Measurements from ENCODE around the gene FIBCD1.
A peak's percentile ranks its signal among the peaks of the same experiment; 100 is the strongest.

Gene FIBCD1

GRCh38 chr9:130938652-130939404 is at the start of gene FIBCD1:
TSS of gene FIBCD1 (minus strand) at chr9:130939247. CDS start at chr9:130938607, 640 bp downstream.
- peak; percentile 64 for TF ChIP-seq CTCF (IDR thresholded peaks at IDR 0.05; ENCODE audit: borderline replicate concordance, insufficient read depth, low read depth, low read length)
- H3K4me3 ChIP-seq (ENCODE audit: low read depth, low read length) = peak within 1 kb of the TSS; percentile 51

- no peak for TF ChIP-seq CTCF (IDR thresholded peaks at IDR 0.05; ENCODE audit: borderline replicate concordance, insufficient read depth, low read depth, low read length)
- H3K4me3 ChIP-seq (ENCODE audit: low read depth, low read length) = no peak overlapping the region
Observed at GRCh38 chr9:130988400-130988747, 49.3 kb upstream of the FIBCD1 start.

GRCh38 chr9:130987738-130988399 is 48.8 kb upstream of the FIBCD1 start:
- TF ChIP-seq CTCF (IDR thresholded peaks at IDR 0.05; ENCODE audit: borderline replicate concordance, insufficient read depth, low read depth, low read length) = no peak
- no peak overlapping the region for H3K4me3 ChIP-seq (ENCODE audit: low read depth, low read length)

- no peak overlapping the region for H3K4me3 ChIP-seq (ENCODE audit: low read depth, low read length)
- no peak for TF ChIP-seq CTCF (IDR thresholded peaks at IDR 0.05; ENCODE audit: borderline replicate concordance, insufficient read depth, low read depth, low read length)
Observed at GRCh38 chr9:130987054-130987453, 48.0 kb upstream of the FIBCD1 start.

- TF ChIP-seq CTCF (IDR thresholded peaks at IDR 0.05; ENCODE audit: borderline replicate concordance, insufficient read depth, low read depth, low read length) = no peak
- H3K4me3 ChIP-seq (ENCODE audit: low read depth, low read length) = no peak overlapping the region
Observed at GRCh38 chr9:130986356-130986965, 47.4 kb upstream of the FIBCD1 start.

- no peak for TF ChIP-seq CTCF (IDR thresholded peaks at IDR 0.05; ENCODE audit: borderline replicate concordance, insufficient read depth, low read depth, low read length)
- no peak overlapping the region for H3K4me3 ChIP-seq (ENCODE audit: low read depth, low read length)
Observed at GRCh38 chr9:130985606-130986162, 46.6 kb upstream of the FIBCD1 start.
